Esophagus squamous epithelium (tissue), 4 donors: ENCODE data around the gene SDHAF2.

Experiments used
- CTCF ChIP-seq, 6 experiments: fragments of 450-650 bp in 4 of 6; fragments of 200-600 bp in 2 of 6; sonication (generic) in 2 of 6; IDR thresholded peaks; one replicate each; pipeline ENCODE4 v1.5.1; 2016 to 2019; ENCODE audit warnings: antibody characterized with exemption in 6 of 6, mild to moderate bottlenecking in 4 of 6, moderate library complexity in 4 of 6
- POLR2A ChIP-seq, 4 donors: fragments of 450-650 bp; IDR thresholded peaks; one replicate each; pipeline ENCODE4 v1.6.1; 2017; ENCODE audit warnings: antibody characterized with exemption in 4 of 4, mild to moderate bottlenecking in 4 of 4, moderate library complexity in 3 of 4

GRCh38 chr11:61468002-61468401 lies 38.1 kb downstream of the SDHAF2 start:
- no peak for TF ChIP-seq CTCF (IDR thresholded peaks at IDR 0.05)
- no peak for TF ChIP-seq POLR2A (IDR thresholded peaks at IDR 0.05)
